PC-9 (cell line): ENCODE data around the gene RCOR1. TPM values are rescaled to one million over a fixed set of nuclear protein-coding genes. Genes with fewer than 3 reads are reported as not detected.
A peak's percentile ranks its signal among the peaks of the same experiment; 100 is the strongest.

ENCODE experiments used
- BruUV-seq: library from RNA; stranded (reverse); fragments of 400-500 nt; replicated peaks from 2 replicates; lab custom pipeline; 2021; lab: Mats Ljungman, UMichigan
- CTCF ChIA-PET: fragments of 300-600 bp; sonication (Branson Sonifier 250); formaldehyde crosslinking; loops from one replicate; lab custom pipeline; 2022; ENCODE audit warnings: antibody characterized with exemption; lab: Charles Lee
- POLR2A ChIA-PET: fragments of 300-600 bp; sonication (Branson Sonifier 250); formaldehyde crosslinking; loops from one replicate; lab custom pipeline; 2022; ENCODE audit warnings: antibody characterized with exemption; ENCODE audit not compliant: unreplicated experiment; lab: Charles Lee
- DNase-seq, 2 experiments: peaks; one replicate each; pipeline versions ENCODE4 v3.0.0 to v3.0.0-alpha.2; 2015 to 2022; ENCODE audit warnings: mixed read lengths in 1 of 2
- H2AFZ ChIP-seq: fragments of 200-600 bp; sonication (generic); 2 replicates; pipeline ENCODE4 v1.8.1; 2017; ENCODE audit warnings: antibody characterized with exemption
- H3F3A ChIP-seq: fragments of 200-600 bp; sonication (generic); 2 replicates; pipeline ENCODE4 v1.8.1; 2017; ENCODE audit warnings: antibody characterized with exemption, mild to moderate bottlenecking, low read depth; ENCODE audit not compliant: insufficient read depth
- H3K27ac ChIP-seq: fragments of 200-600 bp; sonication (generic); 2 replicates; pipeline ENCODE4 v1.6.1; 2016; ENCODE audit warnings: mixed run types
- H3K27me3 ChIP-seq: fragments of 200-600 bp; sonication (generic); 2 replicates; pipeline ENCODE4 v1.6.1; 2016; ENCODE audit warnings: low read depth, mixed run types; ENCODE audit not compliant: insufficient read depth
- H3K36me3 ChIP-seq: fragments of 200-600 bp; sonication (generic); 2 replicates; pipeline ENCODE4 v1.6.1; 2016; ENCODE audit warnings: low read depth, mixed run types
- H3K4me1 ChIP-seq: fragments of 200-600 bp; sonication (generic); replicated peaks from 2 replicates; pipeline ENCODE4 v1.6.1; 2016; ENCODE audit warnings: mixed run types; ENCODE audit not compliant: insufficient read depth
- H3K4me2 ChIP-seq: fragments of 200-600 bp; sonication (generic); 2 replicates; pipeline ENCODE4 v1.6.1; 2017; ENCODE audit warnings: mixed run types
- H3K4me3 ChIP-seq: fragments of 200-600 bp; sonication (generic); 2 replicates; pipeline ENCODE4 v1.6.1; 2016; ENCODE audit warnings: mixed run types
- H3K79me2 ChIP-seq: fragments of 200-600 bp; sonication (generic); 2 replicates; pipeline ENCODE4 v1.6.1; 2017; ENCODE audit warnings: low read depth, mixed run types
- H3K9me2 ChIP-seq: fragments of 200-600 bp; sonication (generic); 2 replicates; pipeline ENCODE4 v1.8.1; 2017; ENCODE audit warnings: mild to moderate bottlenecking; ENCODE audit not compliant: insufficient read depth
- H3K9me3 ChIP-seq: fragments of 200-600 bp; sonication (generic); 2 replicates; pipeline ENCODE4 v1.8.1; 2016; ENCODE audit warnings: low read depth; ENCODE audit not compliant: insufficient read depth
- H4K20me1 ChIP-seq: fragments of 200-600 bp; sonication (generic); 2 replicates; pipeline ENCODE4 v1.8.1; 2017; ENCODE audit not compliant: insufficient read depth
- CTCF ChIP-seq: fragments of 200-600 bp; sonication (generic); conservative IDR thresholded peaks from 2 replicates; pipeline ENCODE4 v1.6.1; 2017; ENCODE audit warnings: mixed run types, antibody characterized with exemption, mild to moderate bottlenecking, moderate library complexity
- EZH2 ChIP-seq: fragments of 200-600 bp; sonication (generic); IDR thresholded peaks from 2 replicates; pipeline ENCODE4 v1.8.0; 2017; ENCODE audit warnings: antibody characterized with exemption, low read depth
- intact Hi-C: fragments of 100-400 bp; cut with micrococcal nuclease; formaldehyde crosslinking; loops from one replicate; pipeline ENCODE4 v1.10.0; 2022; ENCODE audit not compliant: unreplicated experiment
- total RNA-seq: library from RNA; stranded (reverse); gene quantifications from 2 replicates; pipeline ENCODE4 v1.2.3, GENCODE V29; 2021

Gene RCOR1
- total RNA-seq, 1 experiment from 2014 or later, result 67.2 TPM

GRCh38 chr14:102779574-102780315 is 187.3 kb downstream of the RCOR1 start:
- H3F3A ChIP-seq, result peaks cover 23% of the 10 kb centered on the region
- H3K4me2 ChIP-seq, result peak overlapping the region; percentile 82
- H3K9me3 ChIP-seq, result no peaks in the 10 kb centered on the region
- no peaks in the 10 kb centered on the region for H3K27me3 ChIP-seq
- peaks cover 65% of the 10 kb centered on the region for H3K79me2 ChIP-seq
- no peak overlapping the region for H3K27ac ChIP-seq
- ChIA-PET CTCF (no interaction called here), POLR2A (interaction anchor here (0.6 to 0.7 kb wide), 3 partner anchors 15 to 346 kb away, joined by 3 to 9 read pairs (median 8); no protein-coding TSS in a partner anchor)
- intact Hi-C loops, result loop anchor here (10.0 kb wide), 1 partner anchor 295 kb away; no protein-coding TSS in a partner anchor
- no TSS peak for BruUV-seq
- peaks cover 28% of the 10 kb centered on the region for H4K20me1 ChIP-seq
- H2AFZ ChIP-seq, result no peak overlapping the region
- no peak for DNase-seq
- no peaks in the 10 kb centered on the region for H3K36me3 ChIP-seq
- H3K9me2 ChIP-seq, result no peaks in the 10 kb centered on the region
- TF ChIP-seq CTCF (no peak), EZH2 (no peak)
- peaks cover 21% of the 10 kb centered on the region for H3K4me1 ChIP-seq
- peak overlapping the region; percentile 79; the same call in 1 of the 2 replicates for H3K4me3 ChIP-seq

Other genes with a start within 250 kb of the RCOR1 start
- 54.6 and 65.1 TPM in 2 replicates for gene CINP, start 229.8 kb upstream of the RCOR1 start, total RNA-seq
- gene TECPR2, start 229.7 kb upstream of the RCOR1 start, total RNA-seq, result 29.7 and 34.7 TPM in 2 replicates
- gene ANKRD9, start 82.9 kb upstream of the RCOR1 start, total RNA-seq, result 44.6 and 68.8 TPM in 2 replicates
- 38.6 and 41.3 TPM in 2 replicates for gene TRAF3, start 184.8 kb downstream of the RCOR1 start, total RNA-seq